ENCODE measurements around the gene FLAD1.
A peak's percentile ranks its signal among the peaks of the same experiment; 100 is the strongest.
"Not testable (repeated sequence)": the region's sequence is repeated elsewhere in the genome, so short reads cannot be mapped to it uniquely, and the experiment has no call there.

The FLAD1 gene

GRCh38 chr1:154990276-154990675 is 7.1 kb downstream of the FLAD1 start:
- DNase-seq (ENCODE audit: low read depth): no peak

DNA sequence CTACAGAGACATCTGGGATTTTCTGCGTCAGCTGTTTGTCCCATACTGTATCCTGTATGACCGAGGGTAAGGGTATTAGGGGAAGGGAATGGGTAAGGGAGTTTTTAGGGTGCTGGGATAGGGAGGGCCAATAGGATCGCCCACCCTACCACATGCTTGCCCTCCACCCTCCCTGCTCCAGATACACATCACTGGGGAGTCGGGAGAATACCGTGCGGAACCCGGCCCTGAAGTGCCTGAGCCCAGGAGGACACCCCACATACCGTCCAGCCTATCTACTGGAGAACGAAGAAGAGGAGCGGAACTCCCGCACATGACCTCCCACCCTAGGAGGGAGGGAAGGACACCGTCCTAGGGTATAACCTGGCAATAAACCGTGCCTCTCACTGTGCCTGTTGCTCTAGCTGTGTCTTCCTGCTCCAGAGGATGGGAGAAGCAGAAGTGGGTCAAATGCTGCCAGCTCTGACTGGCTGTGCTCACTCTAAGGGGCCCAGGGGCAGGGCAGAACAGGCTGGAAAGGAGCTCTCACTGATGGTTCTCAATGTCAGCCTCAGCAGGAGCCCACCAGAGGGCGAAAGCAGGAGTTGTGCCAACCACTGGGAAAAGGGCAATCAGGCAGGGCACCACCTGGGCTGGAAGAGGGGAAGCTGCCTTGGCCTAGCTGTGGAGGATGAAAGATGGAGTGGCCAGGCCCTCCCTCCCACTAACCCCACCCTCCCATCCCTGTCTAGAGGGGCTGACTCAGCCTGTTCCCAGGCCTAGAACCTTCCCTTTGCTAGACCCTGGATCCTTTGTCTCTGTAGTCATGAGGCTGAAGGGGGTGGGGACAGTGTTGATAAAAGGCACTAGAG is 9.8 kb downstream of the FLAD1 start:
- no peak for DNase-seq (ENCODE audit: low read depth)

GRCh38 chr1:154993572-154994268 is 10.6 kb downstream of the FLAD1 start, which contains the start of gene LENEP:
Gene LENEP (plus strand): TSS chr1:154993586. CDS start chr1:154993608, 22 bp downstream.
- no peak for DNase-seq (ENCODE audit: low read depth)

GRCh38 chr1:154994269-154994587 is 11.1 kb downstream of the FLAD1 start:
- no peak for DNase-seq (ENCODE audit: low read depth)

GRCh38 chr1:154994591-154994990 is 11.4 kb downstream of the FLAD1 start:
- no peak for DNase-seq (ENCODE audit: low read depth)

- DNase-seq (ENCODE audit: low read depth): not testable (repeated sequence)
Observed at GRCh38 chr1:154995301-154995983, 12.3 kb downstream of the FLAD1 start.

DNA sequence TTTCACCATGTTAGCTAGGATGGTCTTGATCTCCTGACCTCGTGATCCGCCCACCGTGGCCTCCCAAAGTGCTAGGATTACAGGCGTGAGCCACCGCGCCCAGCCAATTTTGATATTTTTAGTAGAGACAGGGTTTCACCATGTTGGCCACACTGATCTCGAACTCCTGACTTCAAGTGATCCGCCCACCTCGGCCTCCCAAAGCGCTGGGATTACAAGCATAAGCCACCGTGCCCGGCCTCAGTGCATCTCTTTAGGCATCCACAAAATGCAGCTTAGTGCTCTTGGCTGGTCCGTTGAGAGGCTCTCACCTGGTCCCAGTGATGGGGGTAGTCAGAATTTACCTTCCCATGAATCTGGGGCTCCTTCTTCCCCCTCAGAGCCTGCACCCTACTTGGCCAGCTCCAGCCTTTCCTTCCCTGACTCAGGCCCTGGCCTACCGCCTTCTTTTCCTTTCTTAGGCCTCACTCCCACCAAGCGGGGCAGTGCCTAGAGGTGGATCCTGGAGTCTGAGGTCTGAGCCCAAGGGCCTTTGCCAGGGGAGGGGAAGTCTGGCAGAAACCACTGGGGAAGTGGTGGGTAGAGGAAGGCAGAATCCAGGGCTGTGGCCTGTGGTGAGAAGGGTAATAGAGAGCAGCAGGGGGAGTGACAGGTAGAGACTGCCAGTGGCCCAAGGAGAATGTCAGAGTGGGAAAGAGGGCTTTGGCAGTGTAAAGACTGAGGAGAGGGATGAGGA is 14.0 kb downstream of the FLAD1 start:
- no peak for DNase-seq (ENCODE audit: low read depth)

DNA sequence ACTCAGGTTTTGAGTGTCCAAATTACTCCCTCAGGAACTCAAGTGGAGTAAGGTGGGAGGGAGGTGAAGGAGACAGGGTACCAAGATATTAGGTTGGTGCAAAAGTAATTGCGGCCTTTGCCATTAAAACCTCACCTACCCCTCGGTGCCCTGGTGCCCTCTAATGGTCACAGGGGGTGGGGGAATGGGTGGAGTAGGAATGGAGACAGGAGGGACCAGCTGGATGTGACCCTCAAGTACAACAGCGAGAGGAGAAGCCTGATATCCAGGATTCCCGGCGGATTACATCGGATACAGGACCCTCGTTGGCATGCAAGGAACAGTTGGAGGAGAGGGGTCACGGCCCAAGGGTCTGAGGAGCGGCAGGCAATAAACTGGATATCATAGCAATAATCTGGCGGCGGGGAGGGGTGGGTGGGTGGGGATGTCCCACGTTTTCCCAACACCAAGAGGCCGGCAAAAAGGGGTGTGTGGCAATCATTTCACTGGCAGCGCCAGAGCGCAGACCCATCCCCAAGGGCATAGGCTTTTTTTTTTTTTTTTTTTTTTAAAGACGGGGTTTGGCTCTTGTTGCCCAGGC is 15.1 kb downstream of the FLAD1 start:
- DNase-seq (ENCODE audit: low read depth): no peak

DNA sequence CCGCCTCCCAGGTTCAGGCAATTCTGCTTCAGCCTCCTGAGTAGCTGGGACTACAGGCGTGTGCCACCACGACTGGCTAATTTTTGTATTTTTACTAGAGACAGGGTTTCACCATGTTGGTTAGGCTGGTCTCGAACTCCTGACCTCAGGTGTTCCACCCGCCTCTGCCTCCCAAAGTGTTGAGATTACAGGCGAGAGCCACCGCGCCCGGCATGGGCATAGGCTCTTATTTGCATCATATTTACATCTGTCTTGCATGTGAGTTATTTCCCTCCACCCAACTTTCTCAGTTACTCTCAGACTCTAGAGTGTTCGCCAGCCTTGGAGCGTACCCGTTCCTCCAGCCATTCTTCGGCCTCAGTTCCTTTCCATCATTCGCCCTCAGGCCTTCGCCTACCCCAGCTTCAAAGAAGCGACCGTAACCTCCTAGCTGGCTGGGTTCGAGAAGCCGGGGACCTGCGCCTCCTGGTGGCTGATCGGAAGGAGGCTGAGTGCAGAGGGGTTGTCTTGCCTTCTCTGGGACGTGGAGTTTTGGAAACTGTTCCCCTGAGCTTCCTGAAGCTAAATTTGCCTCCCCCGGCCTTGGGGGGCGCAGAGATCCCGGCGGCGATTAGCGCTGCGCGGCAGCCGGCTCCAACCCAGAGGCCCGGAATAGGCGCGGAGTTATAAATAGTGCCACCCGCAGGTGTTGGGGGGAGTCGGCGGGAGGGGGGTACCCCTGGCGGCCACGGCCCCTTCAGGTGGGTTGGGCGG is 15.8 kb downstream of the FLAD1 start:
- DNase-seq (ENCODE audit: low read depth): peak; percentile 58

GRCh38 chr1:154999571-155000410 is 16.6 kb downstream of the FLAD1 start:
- no peak for DNase-seq (ENCODE audit: low read depth)

- no peak for DNase-seq (ENCODE audit: low read depth)
Observed at GRCh38 chr1:155000411-155000725, 17.2 kb downstream of the FLAD1 start.

GRCh38 chr1:155000726-155001424 is 17.7 kb downstream of the FLAD1 start:
- peak; percentile 67 for DNase-seq (ENCODE audit: low read depth)

DNA sequence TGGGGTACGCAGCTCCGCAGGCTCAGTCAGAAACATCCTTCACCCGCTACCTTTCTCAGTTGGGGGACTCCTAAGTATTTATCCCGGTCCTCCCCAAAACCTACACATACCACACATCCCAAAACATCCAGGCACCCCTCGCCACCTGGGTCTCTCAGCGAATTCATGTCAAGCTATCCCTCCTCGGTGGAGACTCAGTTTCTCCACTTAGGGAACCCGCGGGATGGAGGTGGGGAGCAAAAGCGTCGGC is 18.2 kb downstream of the FLAD1 start:
- no peak for DNase-seq (ENCODE audit: low read depth)

DNA sequence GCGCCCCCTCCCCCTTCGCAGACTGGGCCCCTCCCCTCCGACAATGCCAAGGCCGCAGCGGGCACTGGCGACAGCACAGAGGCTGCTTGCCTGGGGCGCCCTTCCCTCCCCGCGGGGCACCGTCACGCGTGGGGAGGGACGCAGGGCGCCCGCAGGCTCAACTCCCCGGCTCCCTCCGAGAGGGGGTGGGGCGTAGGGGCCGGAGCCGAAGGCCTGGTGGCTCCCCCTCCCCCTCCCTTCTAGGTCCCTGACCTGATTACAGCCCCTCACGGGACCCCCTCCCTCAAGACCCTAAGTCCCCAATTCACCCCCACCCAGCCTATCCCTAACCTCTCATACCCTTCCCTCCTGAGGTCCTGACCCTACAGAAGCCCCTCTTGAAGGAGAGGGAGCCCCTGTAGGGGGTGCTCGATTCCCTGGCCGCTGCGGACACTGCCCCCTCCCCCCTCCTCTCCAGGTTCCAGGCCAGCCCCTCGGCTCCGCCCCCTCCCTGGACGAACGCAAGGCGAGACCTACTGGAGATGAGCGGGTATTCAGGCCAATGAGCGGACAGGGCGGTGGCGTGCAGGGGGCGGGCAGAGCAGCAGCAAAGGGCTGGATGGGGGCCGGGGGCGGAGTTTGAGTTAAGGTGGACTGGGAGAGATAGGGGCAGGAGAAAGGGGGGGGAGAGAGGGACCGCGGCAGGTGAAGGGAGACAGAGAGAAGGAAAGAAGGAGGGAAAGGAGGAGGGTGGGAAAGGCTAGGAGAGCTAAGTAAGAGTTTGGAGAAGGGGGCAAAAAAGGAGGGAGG is 18.7 kb downstream of the FLAD1 start:
- peak; percentile 96 for DNase-seq (ENCODE audit: low read depth)

DNA sequence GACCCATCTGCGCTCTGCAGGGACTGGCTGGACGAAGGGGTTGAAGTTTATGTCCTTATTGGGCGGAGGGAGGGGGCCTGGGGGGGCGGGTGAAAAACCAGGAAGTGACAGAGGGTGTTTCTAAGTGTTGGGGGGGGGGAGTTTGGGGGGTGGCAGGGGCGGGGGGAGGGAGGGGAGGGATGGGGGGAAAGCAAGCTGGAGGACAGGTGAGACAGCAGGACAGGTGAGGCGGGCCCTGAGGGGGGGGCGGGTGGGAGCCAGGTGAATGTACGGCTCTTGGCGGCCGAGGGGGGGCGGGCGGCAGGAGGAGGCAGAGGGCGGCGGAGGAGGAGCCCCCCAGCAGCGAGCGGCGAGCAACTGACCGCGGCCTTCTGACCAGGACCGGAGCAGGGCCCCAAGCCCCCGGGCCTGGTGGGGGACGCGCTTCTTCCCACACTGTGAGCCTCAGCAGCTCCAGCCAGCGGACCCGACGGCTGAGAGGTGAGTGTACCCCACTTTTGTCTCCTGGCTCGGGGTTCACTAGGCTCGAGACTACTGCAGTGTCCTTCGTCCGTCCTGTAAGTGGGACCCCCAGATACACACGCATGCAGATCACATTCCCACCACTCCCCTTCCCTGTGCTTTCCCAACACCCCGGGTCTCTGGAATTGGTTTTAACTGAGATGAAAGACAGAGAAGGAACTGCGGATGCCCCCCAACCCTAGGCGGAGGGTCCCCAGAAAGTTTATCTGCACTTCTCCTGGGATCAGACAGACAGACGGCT is 19.5 kb downstream of the FLAD1 start, which contains the start of gene ZBTB7B:
Gene ZBTB7B (plus strand): TSS at position 339 of the 763 bp plus-strand sequence. CDS start 11,859 bp downstream, outside the sequence.
- no peak for DNase-seq (ENCODE audit: low read depth)

DNA sequence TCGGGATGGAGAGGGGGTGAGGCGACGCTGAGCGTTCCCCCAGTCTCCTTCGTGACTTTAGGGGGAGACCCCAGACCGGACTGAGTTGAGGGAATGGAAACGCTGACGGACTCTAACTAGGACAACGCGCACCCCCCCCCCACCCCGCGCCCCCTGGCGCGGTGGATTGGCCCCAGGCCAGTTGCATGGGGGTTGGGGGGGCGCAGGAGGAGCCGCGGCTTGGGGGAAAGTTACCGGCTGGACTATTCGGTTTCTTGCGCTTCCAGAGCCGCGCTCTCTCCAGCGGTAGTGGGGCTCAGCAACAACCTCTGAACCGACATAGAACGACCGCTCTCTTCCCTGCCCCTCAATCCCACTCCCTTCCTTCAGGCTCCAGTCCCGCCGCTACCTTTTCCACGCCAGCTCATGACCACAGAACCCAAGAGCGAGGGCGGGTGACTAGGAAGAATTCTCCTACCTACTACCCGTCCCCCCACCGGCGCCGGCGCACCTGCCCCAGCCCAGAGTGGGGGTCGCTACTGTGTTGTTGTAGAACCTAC is 20.2 kb downstream of the FLAD1 start:
- DNase-seq (ENCODE audit: low read depth): no peak

- no peak for DNase-seq (ENCODE audit: low read depth)
Observed at GRCh38 chr1:155003766-155004351, 20.7 kb downstream of the FLAD1 start.

All from stimulated activated CD8-positive, alpha-beta memory T cell treated with anti-CD3 and anti-CD28 coated beads, Interleukin-12 subunit alpha, Interleukin-12 subunit beta, amount 100 ng/mL, for 4 hours (primary cell).